HG03432 (cell line): Measurements from ENCODE around the gene DPP10.
"Not testable (repeated sequence)": the region's sequence is repeated elsewhere in the genome, so short reads cannot be mapped to it uniquely, and the experiment has no call there.

Experiments
- ATAC-seq: cut with Tn5 transposase; IDR thresholded peaks from one replicate; pipeline ENCODE4 v1.9.1; 2021; ENCODE audit warnings: mild to moderate bottlenecking, moderate library complexity; ENCODE audit not compliant: unreplicated experiment

DPP10 gene

DNA sequence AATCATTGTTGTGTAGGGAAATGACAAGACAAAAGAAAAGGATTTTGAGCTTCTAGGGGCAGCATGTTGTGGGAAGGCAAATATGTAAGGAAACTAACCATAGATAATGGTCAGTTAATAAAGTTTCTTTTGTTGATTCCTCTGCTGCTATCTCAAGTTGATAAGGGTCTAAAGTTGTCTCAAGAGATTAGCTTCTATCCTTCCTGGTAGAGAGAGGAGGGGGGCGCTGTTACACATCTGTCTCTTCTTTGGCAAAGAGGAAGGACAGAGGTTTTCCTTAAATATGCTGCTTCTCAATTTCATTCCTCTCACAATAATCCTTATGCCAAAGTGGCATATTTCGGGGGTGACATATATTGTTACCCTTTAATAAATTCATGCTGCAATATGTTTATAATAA lies 944.0 kb downstream of the DPP10 start:
- no peak for ATAC-seq

DNA sequence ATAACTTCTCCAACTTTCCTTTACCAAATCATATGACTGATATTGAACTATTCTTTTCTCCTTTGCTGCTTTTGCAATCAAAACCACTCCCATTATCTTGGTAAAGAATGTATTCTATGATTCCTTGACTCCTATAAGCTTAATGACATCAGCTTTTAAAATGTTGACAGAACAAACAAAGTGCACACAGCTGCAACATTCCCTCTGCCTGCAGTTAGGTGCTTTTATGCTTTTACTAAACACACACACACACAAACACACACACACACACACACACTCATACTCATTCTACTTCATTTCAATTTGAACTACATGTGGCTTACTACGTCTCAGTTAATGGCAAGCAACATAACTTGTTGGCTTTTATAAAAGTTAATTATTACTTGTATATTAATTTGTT lies 946.6 kb downstream of the DPP10 start:
- ATAC-seq = no peak

DNA sequence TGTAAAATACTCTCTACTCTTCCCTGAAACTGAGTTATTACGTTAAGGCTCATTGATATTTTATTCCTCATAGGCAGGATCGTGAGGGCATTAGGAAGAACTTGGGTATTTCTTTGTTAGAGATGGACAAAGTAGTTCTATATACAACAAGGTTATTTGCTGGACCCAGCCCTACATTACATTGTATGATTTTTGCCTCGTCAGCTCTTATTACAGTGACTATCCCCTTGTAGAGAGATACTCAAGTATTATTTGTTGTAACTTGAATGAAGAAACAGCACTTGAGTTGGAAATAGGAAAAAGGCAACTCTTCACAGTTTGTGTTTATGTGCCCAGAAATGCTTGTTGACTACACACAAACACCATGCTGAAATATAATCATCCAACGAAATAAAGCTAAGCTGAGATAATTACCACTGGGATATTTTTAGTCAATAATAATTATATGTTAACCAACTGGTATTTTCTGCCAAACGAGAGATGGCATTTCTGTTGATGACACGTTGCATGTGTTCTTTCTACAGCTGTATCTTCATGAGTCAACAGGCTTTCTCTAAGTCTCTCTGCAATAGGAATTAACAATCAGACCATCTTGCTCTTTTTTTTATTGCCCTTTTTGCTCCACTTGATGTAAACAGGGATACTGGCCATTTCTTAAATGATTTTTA lies 947.6 kb downstream of the DPP10 start:
- ATAC-seq = no peak

DNA sequence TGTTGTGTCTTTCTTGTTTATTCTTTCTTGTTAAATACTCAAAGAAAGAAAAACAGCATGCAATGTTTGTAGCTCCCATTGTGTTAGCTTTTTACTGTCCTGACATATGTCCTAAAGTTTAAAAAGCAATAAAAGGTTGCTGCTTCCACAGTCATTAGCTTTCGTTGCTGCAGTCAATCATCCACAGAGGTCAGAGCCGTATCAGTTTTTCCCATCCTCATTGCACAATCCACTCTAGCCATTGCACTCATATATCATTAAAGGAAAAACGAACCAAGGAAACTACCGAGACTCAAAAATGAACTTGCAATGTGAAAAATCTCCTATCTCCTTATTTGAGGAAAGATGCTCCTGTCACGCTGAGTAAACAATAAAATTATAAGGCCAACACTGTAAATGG lies 954.1 kb downstream of the DPP10 start:
- ATAC-seq = no peak

DNA sequence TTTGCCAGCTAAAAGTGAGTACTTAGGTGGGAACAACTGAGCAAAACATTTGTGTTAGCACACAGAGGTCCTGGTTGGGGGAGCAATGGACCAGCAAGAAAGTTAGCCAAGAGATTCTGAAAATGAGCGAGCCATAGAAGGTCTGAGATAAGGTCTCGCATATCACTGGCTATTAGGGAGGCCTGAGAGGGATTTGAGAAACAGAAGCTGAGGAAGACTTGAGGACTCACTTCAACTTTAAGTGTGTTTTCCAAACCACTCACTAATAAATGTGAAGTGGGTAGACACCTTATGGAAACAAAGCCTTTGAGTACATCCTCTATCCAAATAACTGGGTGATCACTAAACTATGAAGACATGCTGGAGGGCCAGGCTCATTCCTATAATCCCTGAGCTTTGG lies 958.5 kb downstream of the DPP10 start:
- ATAC-seq = no peak

DNA sequence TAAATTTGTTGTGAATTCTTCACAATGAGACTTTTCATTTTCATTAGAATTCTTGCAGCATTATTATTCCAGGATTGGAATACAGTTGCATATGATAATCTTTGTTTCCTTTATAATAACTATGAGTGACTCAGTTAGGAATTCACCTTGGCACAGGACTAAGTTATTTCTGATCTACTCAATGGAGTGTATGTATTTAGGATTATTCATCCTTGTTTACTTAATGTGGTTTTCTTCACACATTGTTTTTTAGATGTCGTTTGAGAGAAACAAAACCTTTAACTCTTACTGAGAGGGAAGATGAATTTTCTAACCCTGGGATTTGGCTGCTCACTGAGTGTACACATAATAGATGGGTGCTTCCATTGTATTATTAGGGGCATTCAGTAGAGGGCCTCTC lies 970.1 kb downstream of the DPP10 start:
- no peak for ATAC-seq

DNA sequence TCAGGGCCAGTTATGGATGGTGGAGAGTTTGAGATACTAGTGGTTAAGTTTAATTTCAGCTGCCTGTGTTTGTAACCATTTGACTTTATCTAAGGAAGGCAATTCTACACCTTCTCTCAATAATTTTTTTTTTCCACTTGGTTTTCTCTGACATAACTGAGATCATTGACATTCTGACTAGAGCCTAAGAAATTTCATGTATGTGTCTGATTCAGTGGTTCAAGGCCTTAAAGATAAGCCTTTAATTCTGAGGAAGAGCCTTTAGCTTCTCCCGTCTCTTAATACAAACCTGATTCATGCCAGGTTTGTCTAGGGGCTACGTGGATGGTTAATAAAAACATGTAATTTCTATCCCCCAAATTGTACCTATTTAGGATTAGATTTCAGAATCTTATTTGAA lies 971.4 kb downstream of the DPP10 start:
- ATAC-seq = no peak

DNA sequence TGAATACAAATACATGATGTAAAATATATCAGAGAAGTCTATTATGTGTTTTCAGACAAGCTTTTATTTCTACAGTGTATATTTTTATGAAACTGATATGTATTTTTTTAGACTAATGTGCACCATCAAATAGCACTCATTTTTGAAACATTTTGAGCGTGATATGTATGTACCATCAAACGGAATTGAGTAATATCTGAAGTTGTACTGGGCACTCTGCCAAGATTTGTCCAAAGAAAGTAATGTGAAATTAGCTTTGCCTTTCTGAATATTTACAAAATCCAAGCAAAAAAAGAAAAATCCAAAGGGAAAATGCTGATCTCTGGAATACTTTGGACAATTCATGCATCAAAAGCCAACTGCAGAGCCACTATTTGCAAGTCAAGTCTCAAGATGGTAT lies 972.0 kb downstream of the DPP10 start:
- no peak for ATAC-seq

DNA sequence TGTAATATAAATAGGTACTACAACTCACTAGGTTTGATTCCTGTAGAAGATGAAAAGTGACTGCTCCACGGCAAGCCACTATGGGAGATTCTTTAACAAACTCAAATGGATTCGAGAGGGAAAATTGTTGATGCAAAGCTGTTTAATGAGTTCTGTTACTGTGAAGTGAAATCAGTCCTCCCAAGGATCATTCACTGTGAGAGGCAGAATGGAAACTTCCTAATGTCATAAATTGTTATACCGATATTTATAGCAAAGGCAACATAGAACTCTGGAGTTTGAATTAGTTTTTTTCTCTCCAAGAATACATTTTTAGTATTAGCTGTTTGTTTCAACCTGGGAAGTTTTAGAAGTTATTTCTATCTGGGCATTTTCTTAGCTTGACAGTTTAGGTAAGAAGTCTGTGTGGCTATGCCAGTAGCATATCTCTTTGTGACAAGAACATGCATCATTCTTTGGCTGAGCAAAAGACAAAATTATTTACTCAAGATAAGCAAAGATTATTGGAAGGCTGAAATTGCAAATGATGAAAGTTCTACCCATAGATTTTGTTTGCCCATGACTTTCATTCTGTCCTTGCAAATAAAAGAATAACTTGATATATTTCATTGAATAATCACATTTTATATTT lies 979.7 kb downstream of the DPP10 start:
- ATAC-seq = no peak

DNA sequence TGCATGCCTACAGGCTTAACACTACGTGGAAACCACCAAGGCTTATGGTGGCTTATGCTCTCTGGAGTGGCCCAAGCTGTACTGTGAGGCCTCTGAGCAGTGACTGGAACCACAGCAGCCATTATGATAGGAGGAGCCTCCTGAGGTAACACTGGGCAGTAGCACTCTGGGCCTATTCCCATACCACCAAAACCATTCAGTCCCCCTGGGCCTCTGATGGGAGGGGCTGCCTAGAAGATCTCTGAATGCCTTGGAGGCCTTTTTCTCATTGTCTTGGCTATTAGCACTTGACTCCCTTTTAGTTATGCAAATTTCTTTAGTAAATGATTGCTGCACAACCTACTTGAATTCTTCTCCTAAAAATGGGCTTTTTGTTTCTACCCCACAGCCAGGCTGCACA lies 985.0 kb downstream of the DPP10 start:
- ATAC-seq = no peak

DNA sequence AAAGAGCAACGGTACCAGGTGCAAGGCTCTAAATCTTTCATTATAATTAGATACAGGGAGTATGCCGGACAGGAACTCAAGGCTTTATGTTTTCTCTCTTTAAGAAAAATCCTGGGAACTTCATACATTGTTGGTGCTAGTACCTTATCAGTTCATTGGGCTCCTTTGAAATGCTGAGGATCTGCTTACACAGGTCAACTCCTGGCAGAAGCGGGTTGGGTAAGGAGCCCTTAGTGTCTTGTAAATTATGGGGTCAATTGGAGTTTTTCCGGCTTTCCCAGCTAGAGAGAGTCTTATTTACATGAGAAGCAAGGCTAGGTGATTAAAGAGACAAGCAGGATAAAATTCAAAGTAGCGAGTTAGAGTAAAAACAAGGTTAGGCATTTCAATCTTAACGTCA lies 998.3 kb downstream of the DPP10 start:
- not testable (repeated sequence) for ATAC-seq

DNA sequence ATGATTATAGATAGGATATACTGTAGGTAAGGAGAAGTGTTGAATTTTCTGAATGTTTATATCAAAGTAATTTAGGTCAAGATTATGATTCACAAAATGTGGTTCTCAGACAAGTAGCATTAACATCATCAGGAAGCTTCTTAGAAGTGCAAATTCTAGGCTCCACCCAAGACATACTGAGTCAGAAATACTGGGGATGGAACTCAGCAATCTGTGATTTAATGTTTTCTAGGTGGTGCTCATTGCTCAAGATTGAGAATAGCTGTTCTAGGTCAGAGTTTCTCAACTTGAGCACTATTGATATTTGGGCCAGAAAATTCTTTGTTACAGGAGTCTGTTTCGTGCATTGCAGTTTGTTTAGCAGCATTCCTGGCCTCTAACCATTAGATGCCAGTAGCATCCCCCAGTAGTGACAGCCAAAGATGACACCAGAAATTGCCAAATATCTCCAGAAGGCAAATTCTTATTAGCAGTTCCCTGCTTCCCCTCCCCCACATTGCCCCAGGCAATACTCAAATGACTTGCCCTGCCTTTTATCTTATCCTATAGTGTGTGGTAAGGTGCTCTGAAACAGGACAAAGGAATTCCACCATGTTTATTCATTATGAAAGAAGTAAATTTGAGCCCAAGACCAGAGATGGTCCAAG lies 1001.2 kb downstream of the DPP10 start:
- no peak for ATAC-seq

DNA sequence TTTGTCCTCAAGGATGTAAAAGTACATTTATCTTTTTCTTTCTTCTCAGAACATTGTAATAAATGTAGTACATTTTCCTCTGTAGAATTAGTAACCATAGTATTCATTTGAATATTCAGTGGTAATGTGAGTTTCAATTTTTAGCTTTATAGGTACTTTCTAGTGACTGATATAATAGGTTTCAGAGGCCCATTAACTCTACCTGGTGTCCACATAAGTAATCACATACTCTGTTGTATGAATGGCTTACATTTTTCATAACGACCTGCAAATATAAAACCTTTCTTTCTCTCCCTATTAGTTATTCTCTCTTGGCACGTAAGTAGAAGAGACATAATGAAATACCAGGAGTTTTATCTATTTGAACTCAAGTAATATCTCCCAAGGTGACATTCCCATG lies 1017.6 kb downstream of the DPP10 start:
- ATAC-seq = peak; percentile 68

DNA sequence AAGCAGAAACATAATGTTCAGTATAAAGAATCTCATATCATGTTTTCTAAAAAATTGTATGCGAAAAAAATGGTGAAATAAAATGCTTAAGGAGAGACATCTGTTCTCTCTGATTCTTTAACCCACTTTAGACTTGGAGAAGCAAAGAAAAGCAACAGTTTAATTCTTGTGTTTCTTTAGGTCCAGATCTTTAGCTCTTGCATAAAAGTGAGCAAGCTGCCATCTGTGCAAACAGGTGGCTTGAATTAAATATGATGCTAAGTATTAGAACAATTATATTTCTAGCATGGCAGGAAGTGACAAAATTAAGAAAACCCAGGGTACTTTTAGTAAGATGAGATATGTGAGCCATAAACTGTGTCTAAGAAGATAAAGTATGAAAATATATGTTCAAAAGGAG lies 1038.3 kb downstream of the DPP10 start:
- no peak for ATAC-seq

DNA sequence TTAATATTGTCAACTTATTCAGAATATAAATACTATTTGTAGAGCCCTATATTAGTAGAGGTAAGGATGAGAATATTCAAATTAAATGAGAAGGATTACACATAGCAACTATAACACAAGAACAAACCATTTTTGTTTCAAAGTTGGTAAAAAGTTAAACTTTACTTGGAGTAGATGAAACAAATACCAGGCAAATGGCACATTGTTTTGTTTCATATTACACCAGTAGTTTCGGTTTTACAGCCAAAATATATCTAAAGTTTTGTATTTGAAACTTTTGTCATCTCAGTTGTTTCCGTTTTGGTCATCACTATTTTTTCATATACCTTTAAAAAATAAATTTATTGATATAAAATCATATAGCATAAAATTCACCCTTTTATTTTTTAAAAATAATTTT lies 1039.4 kb downstream of the DPP10 start:
- no peak for ATAC-seq

DNA sequence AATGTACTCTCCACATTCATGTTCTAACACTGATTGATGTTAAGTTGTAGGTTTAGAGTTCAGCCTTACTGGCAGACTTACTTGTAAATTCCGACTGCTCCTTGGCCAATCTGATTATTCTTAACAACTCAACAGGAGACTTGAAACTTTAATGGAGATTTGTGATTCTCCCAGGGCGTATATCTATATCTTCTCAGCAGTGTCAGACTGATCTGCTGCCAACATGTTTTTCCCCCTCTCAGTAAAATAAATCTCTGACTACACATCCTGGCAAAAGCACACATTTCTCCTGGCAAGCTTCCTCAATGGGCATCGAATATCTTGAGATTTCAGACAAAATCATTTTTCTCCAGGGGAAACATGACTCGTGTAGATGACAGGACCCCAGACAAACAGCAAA lies 1041.2 kb downstream of the DPP10 start:
- ATAC-seq = no peak

DNA sequence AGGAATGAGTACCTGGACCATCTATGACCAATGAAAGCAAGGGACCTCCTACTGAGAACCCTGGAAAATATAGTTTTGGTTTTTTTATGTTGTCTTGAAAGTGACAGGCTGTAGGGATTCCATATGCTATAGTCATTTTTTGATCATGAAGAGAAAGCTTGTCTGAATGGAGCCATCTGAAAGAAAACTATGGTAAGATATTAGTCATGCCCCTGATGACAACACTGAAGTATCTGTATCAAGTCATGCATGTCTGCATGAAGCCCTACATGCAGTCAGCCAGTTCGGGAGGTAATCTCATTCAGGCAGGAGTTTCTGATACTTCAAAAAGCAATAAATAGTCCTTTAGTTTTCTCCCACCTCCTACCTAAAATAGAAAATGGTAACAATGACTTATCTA lies 1042.0 kb downstream of the DPP10 start:
- ATAC-seq = no peak

DNA sequence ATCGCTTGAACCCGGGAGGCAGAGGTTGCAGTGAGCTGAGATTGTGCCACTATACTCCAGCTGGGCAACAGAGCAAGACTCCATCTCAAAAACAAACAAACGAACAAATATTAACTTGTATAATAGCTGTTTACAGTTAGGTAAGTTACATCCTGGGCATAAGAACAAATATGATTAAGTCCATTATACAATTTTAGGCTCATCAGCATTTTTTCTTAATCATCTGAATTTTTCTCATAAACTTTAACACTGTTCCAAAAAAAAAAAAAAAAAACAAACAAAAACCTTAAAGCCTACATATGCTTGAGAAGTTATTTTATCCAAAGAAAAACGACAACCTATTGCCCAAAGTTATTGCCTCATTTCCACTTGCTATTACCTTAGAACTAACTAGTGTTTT lies 1042.5 kb downstream of the DPP10 start:
- ATAC-seq = no peak

DNA sequence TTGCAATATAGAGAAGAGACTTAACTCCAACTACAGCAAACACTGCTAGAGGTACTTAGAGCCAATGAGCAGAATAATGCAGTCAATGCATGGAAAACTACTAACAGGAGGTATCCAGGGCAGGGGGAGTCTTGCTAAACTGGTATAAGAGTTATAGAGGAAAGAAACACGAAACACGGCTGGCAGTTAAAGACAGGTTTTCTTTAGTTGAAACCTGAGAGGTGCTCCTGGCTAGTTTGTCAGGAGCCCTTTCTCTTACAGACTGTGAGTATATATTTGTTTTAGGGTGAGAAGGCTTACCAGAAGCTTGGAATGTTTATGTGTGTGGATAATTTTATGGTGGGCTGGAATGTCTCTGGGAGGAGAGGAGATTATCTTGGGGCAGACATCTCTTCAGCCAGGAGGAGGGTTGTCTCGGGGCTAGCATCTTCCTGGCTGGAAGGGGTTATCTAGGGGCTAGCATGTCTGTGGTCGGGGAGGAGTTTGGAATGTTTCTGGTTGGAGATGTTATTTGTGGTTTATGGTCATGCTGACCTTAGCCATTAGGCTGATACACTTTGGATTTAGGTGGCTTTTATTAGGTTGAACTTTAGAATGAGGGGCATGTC lies 1048.8 kb downstream of the DPP10 start:
- no peak for ATAC-seq

DNA sequence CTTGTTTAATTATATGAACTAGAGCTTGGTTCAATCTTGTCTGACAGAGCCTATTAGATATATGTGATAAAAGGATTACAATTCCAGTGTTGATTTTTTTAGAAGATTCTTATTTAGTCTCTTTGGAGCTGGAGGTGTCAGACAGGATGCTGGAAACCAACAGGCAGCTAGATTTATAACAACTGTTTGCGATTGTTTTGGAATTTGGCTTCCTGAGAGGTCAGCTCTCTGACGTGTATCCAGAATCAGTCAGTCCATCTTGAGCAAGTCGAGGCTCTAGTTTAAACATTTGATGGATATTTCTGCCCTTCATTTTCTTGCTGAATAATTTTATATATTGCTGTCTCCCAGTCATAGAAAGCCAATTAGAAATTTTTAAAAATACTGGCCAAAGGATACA lies 1062.9 kb downstream of the DPP10 start:
- no peak for ATAC-seq

DNA sequence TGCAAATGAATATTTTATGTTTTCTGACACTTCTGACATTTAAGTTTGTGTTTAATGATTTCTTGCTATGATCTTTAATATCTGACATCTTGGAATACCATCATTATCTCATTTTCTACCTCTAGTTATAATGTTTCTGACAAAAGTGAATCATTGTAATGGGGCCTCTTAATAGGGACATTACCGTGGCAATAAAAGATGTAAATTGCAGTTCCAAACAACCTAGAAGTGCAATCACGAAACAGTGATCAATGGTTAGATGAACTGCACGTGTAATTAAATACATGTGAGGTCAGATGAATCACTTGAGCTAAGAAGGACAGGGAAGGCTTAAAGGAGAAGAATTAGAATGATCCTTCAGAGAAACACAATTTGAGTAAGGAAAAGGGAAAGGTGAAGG lies 1078.3 kb downstream of the DPP10 start:
- ATAC-seq = no peak

DNA sequence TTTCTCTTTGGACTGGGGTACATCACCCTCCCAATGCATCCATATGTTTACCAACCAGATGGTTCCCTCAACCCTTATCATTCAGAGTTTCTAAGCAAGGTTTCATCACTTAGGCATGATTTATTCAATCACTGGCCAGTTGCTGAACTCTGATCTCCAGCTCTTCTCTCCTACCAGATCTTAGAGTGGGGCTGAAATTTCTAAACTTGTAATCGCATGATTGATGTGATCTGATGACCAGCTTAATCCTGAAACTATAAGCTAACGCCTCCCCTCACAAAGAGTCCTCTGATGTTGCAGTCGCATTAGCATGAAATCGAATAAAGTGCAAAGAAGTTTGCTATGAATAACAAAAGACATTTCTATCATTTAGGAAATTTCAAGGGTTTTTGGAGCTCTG lies 1082.0 kb downstream of the DPP10 start:
- ATAC-seq = no peak
